H54 (cell line): ENCODE measurements around the gene LTK.

ENCODE experiments used
- DNase-seq: peaks from one replicate; pipeline ENCODE4 v3.0.0; 2011; ENCODE audit warnings: low spot score, mixed read lengths; ENCODE audit not compliant: insufficient read length
- FAIRE-seq: peaks from 3 replicates; lab custom pipeline; 2011; peaks lifted over from hg19 to GRCh38; lab: Jason Lieb, UNC
- POLR2A ChIP-seq: IDR thresholded peaks from 2 replicates; pipeline ENCODE4 v1.6.1; 2011; ENCODE audit warnings: low read depth, mild to moderate bottlenecking, low read length

LTK gene

DNA sequence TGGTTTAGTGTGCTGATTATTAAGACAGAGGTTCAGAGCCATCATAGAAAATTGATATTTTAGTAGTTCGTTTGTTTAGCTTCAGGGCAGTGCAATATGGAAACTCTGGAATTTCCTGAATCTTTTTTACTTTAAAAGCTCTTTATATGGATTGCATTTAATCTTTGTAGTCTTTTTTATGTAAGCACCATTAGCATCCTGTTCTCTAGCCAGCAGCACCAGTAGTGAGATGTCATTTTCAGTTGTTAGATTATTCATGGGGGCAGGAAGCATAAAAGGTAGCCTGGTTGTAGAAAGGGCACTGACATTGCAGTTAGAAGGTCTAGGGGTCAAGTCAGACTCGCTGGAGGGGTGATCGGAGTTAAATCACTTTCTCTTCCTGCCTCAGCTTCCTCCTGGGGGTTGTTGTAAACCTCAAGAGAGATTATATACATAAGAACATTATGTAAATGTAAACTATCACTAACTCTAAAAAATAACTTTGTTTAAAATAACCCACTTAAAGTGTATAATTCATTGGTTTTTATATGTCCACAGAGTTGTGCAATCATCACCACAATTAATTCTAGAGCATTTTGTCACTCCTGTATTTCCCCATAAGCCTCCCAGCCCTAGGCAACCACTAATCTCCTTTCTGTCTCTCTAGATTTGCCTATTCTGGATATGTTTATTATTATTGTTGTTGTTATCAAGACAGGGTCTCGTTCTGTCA is 51.4 kb downstream of the LTK start:
- DNase-seq (no peak), FAIRE-seq (no peak)
- TF ChIP-seq POLR2A = no peak
